IPS DF 6.9 (cell line): ENCODE measurements around the gene HCN2.

ENCODE experiments used
- DNase-seq: peaks from one replicate; pipeline ENCODE4 v3.0.0-alpha.2; 2013; ENCODE audit warnings: low read depth, low spot score
- H3K27ac ChIP-seq: one replicate; pipeline ENCODE4 v1.5.1; 2013; ENCODE audit warnings: low read length, control low read depth
- H3K27me3 ChIP-seq: 2 replicates; pipeline ENCODE4 v1.6.1; 2013; ENCODE audit warnings: mild to moderate bottlenecking, low read length; ENCODE audit not compliant: control insufficient read depth, insufficient read depth
- H3K36me3 ChIP-seq: 2 replicates; pipeline ENCODE4 v1.6.1; 2013; ENCODE audit warnings: low read length; ENCODE audit not compliant: control insufficient read depth, insufficient read depth
- H3K4me1 ChIP-seq: 2 replicates; pipeline ENCODE4 v1.6.1; 2013; ENCODE audit warnings: low read length; ENCODE audit not compliant: control insufficient read depth, insufficient read depth
- H3K4me3 ChIP-seq: 2 replicates; pipeline ENCODE4 v1.5.1; 2013; ENCODE audit warnings: mild to moderate bottlenecking, low read length
- H3K9me3 ChIP-seq: 2 replicates; pipeline ENCODE4 v1.6.1; 2013; ENCODE audit warnings: low read length, inconsistent platforms; ENCODE audit not compliant: control insufficient read depth, insufficient read depth
- WGBS: extraction: QIAGEN DNeasy Blood & Tissue Kit; methylation state at CpG from one replicate; pipeline ENCODE4 v1.1.7; 2013; ENCODE audit warnings: mixed read lengths, missing lambda C conversion rate; ENCODE audit not compliant: insufficient read length, insufficient coverage; 5-methylcytosine and 5-hydroxymethylcytosine counted together

Gene HCN2

DNA sequence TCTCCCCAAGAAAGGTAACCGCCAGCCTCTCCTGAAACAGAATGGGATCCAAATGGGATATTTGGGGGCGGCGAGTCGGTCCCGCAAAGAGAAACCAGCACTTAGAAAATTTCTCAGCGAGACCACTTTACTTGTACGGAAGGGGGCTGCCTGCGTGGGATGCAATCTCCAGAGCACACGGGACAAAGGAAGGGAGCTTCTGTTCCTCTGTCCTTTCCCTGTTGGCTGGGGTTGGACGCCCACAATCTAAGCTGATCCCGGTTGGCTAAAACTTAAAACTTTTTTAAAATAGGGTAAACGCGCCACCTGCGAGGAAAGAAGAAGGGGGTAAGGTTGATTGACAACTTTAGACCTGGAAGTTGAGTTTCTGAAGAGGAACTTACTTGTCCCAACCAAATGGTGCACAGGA is 18.1 kb upstream of the HCN2 start:
- WGBS = no CpG with 5 or more reads among the region's 14 CpGs
- no peak for DNase-seq
- no peak overlapping the region for H3K27ac ChIP-seq

DNA sequence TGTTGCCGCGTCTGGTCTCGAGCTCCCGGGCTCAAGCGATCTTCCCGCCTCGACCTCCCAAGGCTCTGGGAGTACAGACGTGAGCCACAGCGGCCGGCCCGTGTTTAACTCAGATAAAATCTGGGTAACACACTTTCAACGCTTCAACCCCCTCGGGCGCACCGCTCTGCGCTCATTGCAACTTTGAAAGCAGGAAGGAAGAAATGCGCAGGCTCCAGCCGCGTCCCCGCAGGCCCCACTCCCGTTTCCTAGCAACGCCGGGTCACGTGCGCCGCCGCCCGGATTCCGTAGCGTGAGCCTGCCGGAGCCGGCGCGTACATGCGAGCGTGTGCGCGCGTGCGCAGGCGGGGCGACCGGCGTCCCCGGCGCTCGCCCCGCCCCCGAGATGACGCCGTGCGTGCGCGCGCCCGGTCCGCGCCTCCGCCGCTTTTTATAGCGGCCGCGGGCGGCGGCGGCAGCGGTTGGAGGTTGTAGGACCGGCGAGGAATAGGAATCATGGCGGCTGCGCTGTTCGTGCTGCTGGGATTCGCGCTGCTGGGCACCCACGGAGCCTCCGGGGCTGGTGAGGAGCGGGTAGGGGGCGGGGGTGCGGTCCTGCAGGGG is 17.4 kb upstream of the HCN2 start, which contains the start of gene BSG:
Gene BSG, plus strand, starts transcription at position 457 of the 603 bp plus-strand sequence. Its CDS starts 39 bp downstream, at position 496.
- Histone ChIP-seq H3K27me3 (no peaks in the 10 kb centered on the region), H3K9me3 (0 out of 2 replicates have a peak, but pooled peaks cover 2% of the 10 kb centered on the region), H3K4me3 (peak within 1 kb of the TSS; percentile 92), H3K4me1 (peaks cover 7% of the 10 kb centered on the region), H3K36me3 (peaks cover 2% of the 10 kb centered on the region; the same call in 1 of the 2 replicates), H3K27ac (no peak within 1 kb of the TSS)
- WGBS = no CpG with 5 or more reads among the region's 79 CpGs
- peak; percentile 92 for DNase-seq

More for the DNA sequence above, 18.1 kb upstream of the HCN2 start:
- H3K9me3 ChIP-seq = 0 out of 2 replicates have a peak, but pooled peaks cover 2% of the 10 kb centered on the region
- H3K4me3 ChIP-seq = peak overlapping the region; percentile 41; the same call in 1 of the 2 replicates
- H3K4me1 ChIP-seq = peaks cover 6% of the 10 kb centered on the region
- no peaks in the 10 kb centered on the region; the same call in 1 of the 2 replicates for H3K36me3 ChIP-seq
- no peaks in the 10 kb centered on the region for H3K27me3 ChIP-seq

DNA sequence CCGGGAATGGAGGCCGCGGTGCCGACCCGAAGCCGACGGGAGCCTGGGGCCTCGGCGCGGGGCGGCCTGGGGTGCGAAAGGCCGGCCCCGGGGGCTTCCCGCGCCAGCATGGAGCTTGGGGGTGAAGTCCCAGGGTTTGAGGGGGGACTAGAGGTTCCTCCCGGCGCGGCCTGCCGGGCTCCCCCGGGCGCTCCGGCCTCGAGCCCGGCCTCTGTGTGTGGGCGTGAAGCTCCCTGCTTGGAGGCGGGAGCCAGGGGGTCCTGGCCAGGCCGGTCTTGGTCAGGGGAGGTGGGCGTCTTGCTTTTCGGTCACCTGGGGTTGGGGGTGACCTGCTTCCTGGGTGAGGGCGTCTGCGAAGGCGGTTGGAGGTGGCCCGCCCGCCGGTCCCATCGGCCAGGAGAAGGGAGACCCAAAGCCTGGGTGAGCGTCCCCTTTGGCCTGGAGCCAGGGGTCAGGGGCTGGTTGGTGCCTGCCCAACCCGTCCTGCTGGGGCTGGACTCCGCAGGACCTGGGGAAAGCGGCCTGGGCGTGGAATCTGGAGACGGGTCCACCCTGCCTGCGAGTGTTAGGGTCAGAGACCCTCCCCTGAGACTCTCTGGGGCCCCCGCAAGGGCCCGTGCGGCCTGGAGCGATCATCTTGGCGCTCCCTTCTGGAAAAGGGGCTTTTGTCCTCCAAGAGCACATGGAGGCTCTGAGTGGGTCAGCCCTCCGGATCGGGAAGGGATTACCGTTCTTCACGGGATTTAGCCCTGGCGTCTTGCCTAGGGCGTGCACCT is 16.8 kb upstream of the HCN2 start:
- H3K4me1 ChIP-seq = peaks cover 7% of the 10 kb centered on the region
- DNase-seq = no peak
- H3K36me3 ChIP-seq = peaks cover 6% of the 10 kb centered on the region; the same call in 1 of the 2 replicates
- 0 out of 2 replicates have a peak, but pooled peaks cover 2% of the 10 kb centered on the region for H3K9me3 ChIP-seq
- H3K4me3 ChIP-seq = peak overlapping the region; percentile 92
- H3K27me3 ChIP-seq = no peaks in the 10 kb centered on the region
- no CpG with 5 or more reads among the region's 55 CpGs for WGBS
- no peak overlapping the region for H3K27ac ChIP-seq

DNA sequence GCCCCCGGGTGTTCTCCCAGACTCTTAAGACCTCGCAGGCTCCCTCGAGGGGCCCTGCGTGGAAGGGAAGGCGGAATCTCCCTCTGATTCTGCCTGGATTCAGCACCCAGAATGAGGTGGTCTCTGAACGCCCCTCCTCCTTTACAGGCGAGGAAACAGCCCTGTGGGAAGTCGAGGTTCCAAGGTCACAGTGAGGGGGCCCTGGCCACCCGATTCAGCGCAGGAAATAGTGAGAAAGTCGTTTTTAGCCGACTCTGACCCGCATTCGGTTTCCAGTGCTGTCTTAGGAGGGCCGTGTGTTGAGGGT is 16.2 kb upstream of the HCN2 start:
- no CpG with 5 or more reads among the region's 15 CpGs for WGBS
- Histone ChIP-seq H3K27ac (no peak overlapping the region), H3K36me3 (peaks cover 9% of the 10 kb centered on the region; the same call in 1 of the 2 replicates), H3K27me3 (no peaks in the 10 kb centered on the region), H3K9me3 (0 out of 2 replicates have a peak, but pooled peaks cover 2% of the 10 kb centered on the region), H3K4me3 (peak overlapping the region; percentile 92), H3K4me1 (peaks cover 7% of the 10 kb centered on the region)
- DNase-seq = no peak

DNA sequence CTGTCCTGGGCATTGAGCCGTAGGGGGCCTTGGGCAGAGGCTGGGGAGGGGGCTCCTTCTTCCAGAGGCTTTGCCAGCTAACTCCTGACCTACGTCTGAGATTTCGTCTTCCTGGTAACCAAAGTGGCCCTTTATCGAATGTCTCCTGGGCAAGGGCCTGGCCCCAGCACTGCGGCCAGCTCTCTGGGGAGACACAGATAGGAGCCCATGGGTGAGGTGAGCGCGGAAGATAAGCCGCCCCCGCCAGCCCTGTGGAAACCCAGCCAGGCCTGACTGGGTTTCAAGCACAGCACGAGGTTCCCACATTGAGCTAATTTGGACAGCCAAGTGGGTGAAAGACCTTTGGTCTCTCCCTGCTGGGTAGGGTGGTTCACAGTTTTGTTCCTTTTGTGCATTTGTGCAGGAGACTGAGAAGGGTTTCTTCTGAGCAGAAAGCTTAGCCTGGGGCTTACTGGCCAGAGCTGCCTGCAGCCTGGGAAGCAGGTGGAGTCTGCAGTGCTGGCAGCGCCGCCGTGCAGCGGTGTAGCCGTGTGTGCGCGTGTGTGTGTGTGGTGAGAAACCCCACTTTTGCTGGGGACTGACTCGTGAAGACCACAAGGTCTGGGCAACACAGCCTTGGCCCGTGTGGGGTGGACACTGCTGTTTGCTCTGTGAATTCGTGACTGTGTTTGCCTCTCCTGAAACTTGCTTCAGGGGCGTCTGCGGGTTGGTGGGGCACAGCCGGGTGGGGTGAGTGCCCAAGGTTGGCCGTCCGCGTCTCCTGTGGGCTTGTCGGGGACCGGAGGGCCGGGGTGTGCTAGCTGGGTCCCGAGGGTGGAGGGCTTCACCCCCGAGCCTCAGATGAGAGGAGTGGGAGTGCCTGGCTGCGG is 14.8 kb upstream of the HCN2 start:
- Histone ChIP-seq H3K9me3 (no peaks in the 10 kb centered on the region), H3K27me3 (no peaks in the 10 kb centered on the region), H3K4me3 (no peak overlapping the region), H3K36me3 (peaks cover 11% of the 10 kb centered on the region; the same call in 1 of the 2 replicates), H3K27ac (no peak overlapping the region), H3K4me1 (peaks cover 7% of the 10 kb centered on the region)
- DNase-seq = no peak
- WGBS = no CpG with 5 or more reads among the region's 32 CpGs

DNA sequence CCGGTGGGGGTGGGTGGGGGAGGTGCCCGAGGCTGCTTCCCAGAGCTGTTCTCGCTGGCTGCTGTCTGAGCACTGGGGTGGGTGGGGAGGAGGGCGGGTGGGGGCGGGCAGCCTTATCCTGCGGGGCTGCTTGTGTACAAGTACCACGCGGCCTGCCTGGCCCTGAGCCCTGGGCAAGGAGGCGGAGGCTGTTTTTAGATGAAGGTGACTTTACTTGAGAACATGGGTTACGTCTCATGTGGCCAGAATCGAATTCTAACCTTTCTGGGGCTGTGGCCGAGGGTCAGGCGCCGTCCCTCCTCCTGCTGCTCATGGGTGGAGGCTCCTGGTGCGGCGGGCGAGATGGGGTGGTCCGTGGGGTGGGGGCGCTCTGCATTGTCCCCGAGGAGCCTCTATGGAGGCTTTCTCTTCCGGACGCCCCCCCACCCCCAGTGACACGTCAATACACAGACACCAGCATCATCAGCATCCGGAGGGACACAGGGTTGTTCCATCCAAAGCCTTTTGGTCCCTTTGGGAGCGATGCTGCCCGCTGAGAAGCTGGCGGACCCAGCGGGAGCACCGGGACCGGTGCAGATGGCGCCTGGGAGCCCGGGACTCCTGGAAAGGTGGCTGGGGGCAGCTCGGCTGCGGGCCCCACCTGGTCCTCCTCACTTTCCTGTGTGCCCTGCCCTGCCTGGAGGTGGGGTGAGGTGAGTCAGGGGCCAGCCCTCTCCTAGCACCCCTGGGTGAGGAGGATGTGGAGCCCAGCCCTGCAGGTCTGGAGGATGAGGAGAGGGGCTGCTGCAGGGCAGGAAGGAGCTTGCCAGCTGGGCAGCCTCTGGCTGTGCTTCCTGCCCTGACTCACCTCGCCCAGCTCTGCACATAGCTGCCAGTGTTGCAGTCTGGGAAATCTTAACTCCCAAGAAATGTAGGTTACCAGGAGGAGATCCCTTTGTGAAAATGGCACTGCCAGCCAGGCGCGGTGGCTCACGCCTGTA is 13.9 kb upstream of the HCN2 start:
- DNase-seq = no peak
- H3K9me3 ChIP-seq = no peaks in the 10 kb centered on the region
- peaks cover 7% of the 10 kb centered on the region for H3K4me1 ChIP-seq
- H3K4me3 ChIP-seq = no peak overlapping the region
- peaks cover 19% of the 10 kb centered on the region for H3K36me3 ChIP-seq
- H3K27ac ChIP-seq = no peak overlapping the region
- H3K27me3 ChIP-seq = no peaks in the 10 kb centered on the region
- no CpG with 5 or more reads among the region's 38 CpGs for WGBS

DNA sequence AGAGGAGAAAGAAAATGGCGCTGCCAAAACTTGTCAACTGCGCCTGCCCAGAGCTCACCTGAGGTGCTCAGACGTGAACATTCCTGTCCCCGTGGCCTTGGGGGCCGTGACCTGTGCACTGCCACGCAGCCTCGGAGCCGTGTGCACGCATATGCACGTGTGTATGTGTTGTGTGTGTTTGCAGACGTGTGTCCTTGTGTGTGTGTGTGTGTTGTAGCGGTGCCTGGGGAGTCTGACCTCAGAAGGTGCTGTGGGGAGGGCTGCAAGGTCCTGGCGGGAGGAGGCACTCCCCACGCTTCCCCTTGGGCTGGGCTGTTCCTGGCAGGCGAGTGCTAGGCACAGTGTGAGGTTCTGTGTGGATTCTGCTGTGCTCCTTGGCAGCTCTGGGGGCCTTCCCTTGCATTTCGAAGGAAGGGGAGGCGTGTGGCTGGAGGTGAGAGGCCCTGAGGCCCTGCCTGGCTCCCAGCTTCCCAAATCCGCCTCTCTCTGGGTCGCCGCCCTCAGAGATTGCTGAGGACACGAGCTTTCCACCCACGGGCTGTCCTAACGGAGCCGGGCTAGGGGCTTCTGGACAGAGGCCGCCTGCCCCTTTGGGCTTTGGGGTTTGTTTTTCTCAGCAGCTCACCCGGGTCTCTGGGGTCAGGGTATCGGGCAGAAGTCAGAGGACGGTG is 12.8 kb upstream of the HCN2 start:
- no CpG with 5 or more reads among the region's 28 CpGs for WGBS
- no peak for DNase-seq
- no peak overlapping the region for H3K27ac ChIP-seq
- no peak overlapping the region for H3K4me3 ChIP-seq
- no peaks in the 10 kb centered on the region for H3K9me3 ChIP-seq
- H3K4me1 ChIP-seq = peaks cover 9% of the 10 kb centered on the region
- no peaks in the 10 kb centered on the region for H3K27me3 ChIP-seq
- peaks cover 27% of the 10 kb centered on the region for H3K36me3 ChIP-seq

DNA sequence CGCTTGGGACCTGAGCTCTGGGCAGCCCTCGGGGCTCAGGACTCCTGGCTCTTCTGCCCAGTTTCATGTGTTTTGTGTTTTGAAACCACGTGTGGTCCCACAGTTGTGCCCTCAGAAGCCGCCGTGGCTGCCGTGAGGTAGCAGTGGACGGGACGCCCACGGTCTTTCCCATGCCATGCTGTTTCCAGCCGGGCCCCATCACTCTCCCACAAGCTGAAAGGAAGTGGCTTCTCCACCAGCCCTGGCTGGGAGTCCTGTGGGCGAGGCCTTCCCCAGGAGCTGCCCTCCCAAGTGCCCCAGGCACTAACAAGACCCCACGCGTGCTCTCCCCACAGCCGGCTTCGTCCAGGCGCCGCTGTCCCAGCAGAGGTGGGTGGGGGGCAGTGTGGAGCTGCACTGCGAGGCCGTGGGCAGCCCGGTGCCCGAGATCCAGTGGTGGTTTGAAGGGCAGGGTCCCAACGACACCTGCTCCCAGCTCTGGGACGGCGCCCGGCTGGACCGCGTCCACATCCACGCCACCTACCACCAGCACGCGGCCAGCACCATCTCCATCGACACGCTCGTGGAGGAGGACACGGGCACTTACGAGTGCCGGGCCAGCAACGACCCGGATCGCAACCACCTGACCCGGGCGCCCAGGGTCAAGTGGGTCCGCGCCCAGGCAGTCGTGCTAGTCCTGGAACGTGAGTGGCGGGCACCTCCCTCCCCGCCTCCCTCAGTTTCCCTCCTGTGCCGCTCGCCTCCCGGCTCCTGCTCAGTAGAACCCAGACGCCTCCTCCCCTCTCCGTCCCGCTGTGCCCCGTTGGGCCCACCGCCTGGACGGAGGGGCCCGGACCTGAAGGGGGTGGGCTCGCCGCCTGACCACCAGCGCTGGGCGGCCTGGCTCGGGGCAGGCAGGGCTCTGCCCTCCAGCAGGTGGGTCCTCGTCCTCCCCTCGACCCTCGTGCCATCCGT is 12.0 kb upstream of the HCN2 start:
- no peak overlapping the region for H3K27ac ChIP-seq
- H3K4me3 ChIP-seq = no peak overlapping the region
- no CpG with 5 or more reads among the region's 66 CpGs for WGBS
- H3K36me3 ChIP-seq = peaks cover 29% of the 10 kb centered on the region
- DNase-seq = no peak
- peaks cover 9% of the 10 kb centered on the region for H3K4me1 ChIP-seq
- no peaks in the 10 kb centered on the region for H3K27me3 ChIP-seq
- H3K9me3 ChIP-seq = no peaks in the 10 kb centered on the region
